ENCODE measurements around the gene C12orf57. TPM values are rescaled to one million over a fixed set of nuclear protein-coding genes. Genes with fewer than 3 reads are reported as not detected.

C12orf57 gene
- total RNA-seq, 4 donors from 2014 or later, result 280 to 555 (median 413) TPM

GRCh38 chr12:6946033-6946919 lies 2.5 kb downstream of the C12orf57 start:
- peak; percentile 57 for ATAC-seq (ENCODE audit: low FRiP score)
- DNase-seq (ENCODE audit: low spot score), result no peak
- TF ChIP-seq CTCF (IDR thresholded peaks at IDR 0.05), result no peak

- ATAC-seq (ENCODE audit: low FRiP score) (no peak), DNase-seq (ENCODE audit: low spot score) (no peak)
- no peak for TF ChIP-seq CTCF (IDR thresholded peaks at IDR 0.05)
Measured at GRCh38 chr12:6946920-6947374, 3.1 kb downstream of the C12orf57 start.

GRCh38 chr12:6947615-6948014 lies 3.8 kb downstream of the C12orf57 start:
- no peak for DNase-seq (ENCODE audit: low spot score)
- ATAC-seq (ENCODE audit: low FRiP score), result no peak
- TF ChIP-seq CTCF (IDR thresholded peaks at IDR 0.05), result no peak

GRCh38 chr12:6948873-6949594 lies 5.2 kb downstream of the C12orf57 start:
- DNase-seq (ENCODE audit: low spot score), result no peak
- no peak for ATAC-seq (ENCODE audit: low FRiP score)

GRCh38 chr12:6950401-6950801 lies 6.6 kb downstream of the C12orf57 start:
- no peak for TF ChIP-seq CTCF (IDR thresholded peaks at IDR 0.05)
- ATAC-seq (ENCODE audit: low FRiP score), result no peak
- no peak for DNase-seq (ENCODE audit: low spot score)

More at GRCh38 chr12:6948873-6949594, 5.2 kb downstream of the C12orf57 start:
- TF ChIP-seq CTCF (IDR thresholded peaks at IDR 0.05), result no peak

GRCh38 chr12:6950811-6951540 lies 7.2 kb downstream of the C12orf57 start, which contains the start of gene PTPN6:
Gene PTPN6, plus strand, starts transcription at chr12:6951356. Its CDS starts 157 bp downstream, at chr12:6951513.
- no peak for TF ChIP-seq CTCF (IDR thresholded peaks at IDR 0.05)
- DNase-seq (ENCODE audit: low spot score) (no peak), ATAC-seq (ENCODE audit: low FRiP score) (no peak)

Measured in omental fat pad (tissue), 4 donors.